PC-3 (cell line): ENCODE results near the gene UBP1. TPM values are rescaled to one million over a fixed set of nuclear protein-coding genes. Genes with fewer than 3 reads are reported as not detected.
"Not testable (repeated sequence)": the region's sequence is repeated elsewhere in the genome, so short reads cannot be mapped to it uniquely, and the experiment has no call there.

ENCODE experiments used
- ATAC-seq: fragments of 200-7000 bp; cut with Tn5 transposase; 2 replicates; pipeline ENCODE4 v1.9.1; 2020; ENCODE audit warnings: mild to moderate bottlenecking, moderate library complexity
- BruUV-seq: library from RNA; stranded (reverse); fragments of 400-500 nt; replicated peaks from 2 replicates; lab custom pipeline; 2021; lab: Mats Ljungman, UMichigan
- CTCF ChIA-PET: fragments of 300-600 bp; sonication (Branson Sonifier 250); formaldehyde crosslinking; loops from one replicate; lab custom pipeline; 2022; ENCODE audit warnings: antibody characterized with exemption; lab: Charles Lee
- POLR2A ChIA-PET: fragments of 300-600 bp; sonication (Branson Sonifier 250); formaldehyde crosslinking; loops from one replicate; lab custom pipeline; 2022; ENCODE audit warnings: antibody characterized with exemption; ENCODE audit not compliant: unreplicated experiment; lab: Charles Lee
- DNase-seq: peaks from one replicate; pipeline ENCODE4 v3.0.0-alpha.2; 2015
- H2AFZ ChIP-seq: fragments of 300-600 bp; sonication (generic); 2 replicates; pipeline ENCODE4 v1.6.0; 2016; ENCODE audit warnings: antibody characterized with exemption, low read length
- H3F3A ChIP-seq: fragments of 300-600 bp; sonication (generic); one replicate; pipeline ENCODE4 v1.6.0; 2017; ENCODE audit warnings: antibody characterized with exemption, low read length, control low read depth, mild to moderate bottlenecking; ENCODE audit not compliant: unreplicated experiment
- H3K27ac ChIP-seq: fragments of 300-600 bp; sonication (generic); 2 replicates; pipeline ENCODE4 v1.5.1; 2016; ENCODE audit warnings: mild to moderate bottlenecking, low read length
- H3K27me3 ChIP-seq: fragments of 300-600 bp; sonication (generic); 2 replicates; pipeline ENCODE4 v1.6.1; 2016; ENCODE audit warnings: low read length, mixed read lengths
- H3K36me3 ChIP-seq: fragments of 300-600 bp; sonication (generic); 2 replicates; pipeline ENCODE4 v1.6.1; 2016; ENCODE audit warnings: low read depth, mixed run types, low read length, mixed read lengths
- H3K4me1 ChIP-seq: fragments of 300-600 bp; sonication (generic); 2 replicates; pipeline ENCODE4 v1.5.1; 2016; ENCODE audit warnings: low read length; ENCODE audit not compliant: insufficient read depth
- H3K4me2 ChIP-seq: fragments of 300-600 bp; sonication (generic); 2 replicates; pipeline ENCODE4 v1.6.0; 2016; ENCODE audit warnings: low read length
- H3K4me3 ChIP-seq: fragments of 300-600 bp; sonication (generic); 2 replicates; pipeline ENCODE4 v1.5.1; 2016; ENCODE audit warnings: mild to moderate bottlenecking, low read length, mixed read lengths
- H3K79me2 ChIP-seq: fragments of 300-600 bp; sonication (generic); 2 replicates; pipeline ENCODE4 v1.6.1; 2017; ENCODE audit warnings: low read length, mixed read lengths
- H3K9ac ChIP-seq: fragments of 300-600 bp; sonication (generic); 2 replicates; pipeline ENCODE4 v1.6.0; 2016; ENCODE audit warnings: mild to moderate bottlenecking, low read length
- H3K9me2 ChIP-seq: fragments of 300-600 bp; sonication (generic); replicated peaks from 2 replicates; pipeline ENCODE4 v1.6.1; 2016; ENCODE audit warnings: mixed run types, low read length, mixed read lengths
- H3K9me3 ChIP-seq: fragments of 300-600 bp; sonication (generic); 2 replicates; pipeline ENCODE4 v1.6.1; 2016; ENCODE audit warnings: low read length, mixed read lengths
- H4K20me1 ChIP-seq: fragments of 300-600 bp; sonication (generic); 2 replicates; pipeline ENCODE4 v1.6.1; 2016; ENCODE audit warnings: low read length, mixed read lengths
- EZH2 ChIP-seq: fragments of 300-600 bp; sonication (generic); IDR thresholded peaks from one replicate; pipeline ENCODE4 v1.6.1; 2017; ENCODE audit warnings: antibody characterized with exemption, mild to moderate bottlenecking, low read length; ENCODE audit not compliant: unreplicated experiment
- EZH2phosphoT487 ChIP-seq: fragments of 300-600 bp; sonication (generic); IDR thresholded peaks from 2 replicates; pipeline ENCODE4 v1.6.1; 2018; ENCODE audit warnings: mild to moderate bottlenecking, antibody characterized with exemption, low read length, borderline replicate concordance
- intact Hi-C: fragments of 100-400 bp; cut with micrococcal nuclease; formaldehyde crosslinking; loops from 2 replicates; pipeline ENCODE4 v1.9.0; 2023
- total RNA-seq: library from RNA; depleted of rRNA; stranded (reverse); fragments of >200 nt; gene quantifications from 2 replicates; pipeline ENCODE4 v1.2.3, GENCODE V29; 2014
- TF ChIP-seq, protein P1 (sequence below): fragments of 300-600 bp; sonication (generic); conservative IDR thresholded peaks from 2 replicates; pipeline ENCODE4 v1.5.1; 2017; ENCODE audit warnings: antibody characterized with exemption, low read depth, mild to moderate bottlenecking, low read length

The UBP1 gene
- total RNA-seq, 1 experiment from 2014 or later = 49.3 TPM

DNA sequence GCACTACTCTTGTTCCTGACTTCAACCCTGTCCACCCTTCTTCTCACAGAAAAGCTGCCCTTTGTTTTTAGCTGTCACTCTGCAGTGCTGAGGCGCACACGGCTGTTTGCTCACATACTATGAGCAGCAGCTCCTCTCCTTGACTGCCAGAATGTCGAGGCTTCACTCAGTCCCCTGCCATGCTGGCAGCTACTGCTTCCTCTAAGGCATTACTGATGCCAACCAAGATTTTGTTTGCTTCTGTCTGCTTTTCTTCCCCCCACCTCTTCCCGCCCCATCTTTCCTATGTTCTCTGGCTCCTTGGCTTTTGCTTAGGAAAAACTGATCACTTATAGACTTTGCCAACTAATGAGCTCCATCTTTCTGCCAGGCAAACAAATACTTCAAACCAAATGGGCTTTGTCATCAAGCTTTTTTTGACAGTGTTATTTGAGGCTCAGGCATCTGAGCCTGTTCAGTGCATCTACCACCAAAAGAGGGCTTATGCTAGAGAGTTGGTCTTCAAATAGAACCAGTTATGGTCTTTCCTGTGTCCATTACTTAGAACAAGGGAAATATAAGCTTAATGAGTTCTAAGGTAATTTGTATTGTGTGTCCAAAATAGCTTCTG, 81.9 kb downstream of the UBP1 start:
- ATAC-seq = no peak
- BruUV-seq = no TSS peak
- CTCF ChIA-PET = interaction anchor here (0.7 to 0.9 kb wide), 2 partner anchors 14 to 80 kb away, joined by 3 to 7 read pairs; no protein-coding TSS in a partner anchor

DNA sequence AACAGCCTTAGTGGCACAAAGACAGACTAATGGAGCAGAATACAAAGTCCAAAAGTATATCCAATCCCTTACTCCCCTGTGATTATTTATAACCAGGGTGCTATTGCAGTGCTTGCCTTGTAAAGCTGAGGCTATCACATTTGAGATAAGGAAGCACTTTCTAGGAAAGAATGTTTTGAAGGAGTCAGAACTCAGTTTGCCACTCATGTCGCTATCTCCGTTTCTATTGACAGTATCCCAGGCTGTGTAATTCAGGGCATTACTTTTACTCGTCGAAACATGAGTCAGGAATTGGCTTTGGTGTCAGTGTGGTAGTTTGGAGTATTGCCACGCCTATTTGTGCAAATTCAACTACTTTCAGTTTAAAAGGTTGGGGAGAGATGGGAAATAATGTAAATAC, 84.6 kb downstream of the UBP1 start:
- no peaks in the 10 kb centered on the region for H3K79me2 ChIP-seq
- H3K36me3 ChIP-seq = no peaks in the 10 kb centered on the region
- H3K9ac ChIP-seq = no peak overlapping the region
- no TSS peak for BruUV-seq
- no peaks in the 10 kb centered on the region for H3K9me2 ChIP-seq
- peaks cover 41% of the 10 kb centered on the region for H3K4me1 ChIP-seq
- no peak for TF ChIP-seq EZH2phosphoT487
- TF ChIP-seq, protein P1, sequence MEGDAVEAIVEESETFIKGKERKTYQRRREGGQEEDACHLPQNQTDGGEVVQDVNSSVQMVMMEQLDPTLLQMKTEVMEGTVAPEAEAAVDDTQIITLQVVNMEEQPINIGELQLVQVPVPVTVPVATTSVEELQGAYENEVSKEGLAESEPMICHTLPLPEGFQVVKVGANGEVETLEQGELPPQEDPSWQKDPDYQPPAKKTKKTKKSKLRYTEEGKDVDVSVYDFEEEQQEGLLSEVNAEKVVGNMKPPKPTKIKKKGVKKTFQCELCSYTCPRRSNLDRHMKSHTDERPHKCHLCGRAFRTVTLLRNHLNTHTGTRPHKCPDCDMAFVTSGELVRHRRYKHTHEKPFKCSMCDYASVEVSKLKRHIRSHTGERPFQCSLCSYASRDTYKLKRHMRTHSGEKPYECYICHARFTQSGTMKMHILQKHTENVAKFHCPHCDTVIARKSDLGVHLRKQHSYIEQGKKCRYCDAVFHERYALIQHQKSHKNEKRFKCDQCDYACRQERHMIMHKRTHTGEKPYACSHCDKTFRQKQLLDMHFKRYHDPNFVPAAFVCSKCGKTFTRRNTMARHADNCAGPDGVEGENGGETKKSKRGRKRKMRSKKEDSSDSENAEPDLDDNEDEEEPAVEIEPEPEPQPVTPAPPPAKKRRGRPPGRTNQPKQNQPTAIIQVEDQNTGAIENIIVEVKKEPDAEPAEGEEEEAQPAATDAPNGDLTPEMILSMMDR = no peak
- TF ChIP-seq EZH2 = no peak
- H3F3A ChIP-seq = no peaks in the 10 kb centered on the region
- intact Hi-C loops = loop anchor here (5.0 kb wide), 1 partner anchor 38 kb away; no protein-coding TSS in a partner anchor
- H4K20me1 ChIP-seq = no peaks in the 10 kb centered on the region
- H3K4me2 ChIP-seq = peak overlapping the region; percentile 74
- peak overlapping the region; percentile 9; the same call in 1 of the 2 replicates for H3K27ac ChIP-seq
- CTCF ChIA-PET = no interaction called here
- H2AFZ ChIP-seq = peak overlapping the region; percentile 37
- ATAC-seq (peak; percentile 61), DNase-seq (peak; percentile 90)
- H3K9me3 ChIP-seq = no peaks in the 10 kb centered on the region
- no peaks in the 10 kb centered on the region for H3K27me3 ChIP-seq
- H3K4me3 ChIP-seq = peak overlapping the region; percentile 46
- POLR2A ChIA-PET = interaction anchor here (0.6 kb wide), 1 partner anchor 9 kb away, joined by 3 read pairs; no protein-coding TSS in a partner anchor

More for the DNA sequence above, 81.9 kb downstream of the UBP1 start:
- peaks cover 62% of the 10 kb centered on the region for H3K4me1 ChIP-seq
- H4K20me1 ChIP-seq = no peaks in the 10 kb centered on the region
- no peak overlapping the region for H2AFZ ChIP-seq
- H3K9ac ChIP-seq = no peak overlapping the region
- no peaks in the 10 kb centered on the region for H3K9me2 ChIP-seq
- intact Hi-C loops = loop anchor here (5.0 kb wide), 1 partner anchor 41 kb away; no protein-coding TSS in a partner anchor
- H3K36me3 ChIP-seq = no peaks in the 10 kb centered on the region
- no peaks in the 10 kb centered on the region for H3F3A ChIP-seq
- no peak overlapping the region for H3K27ac ChIP-seq
- H3K27me3 ChIP-seq = no peaks in the 10 kb centered on the region
- no peaks in the 10 kb centered on the region for H3K9me3 ChIP-seq
- H3K4me2 ChIP-seq = peak overlapping the region; percentile 8; the same call in 1 of the 2 replicates
- H3K4me3 ChIP-seq = no peak overlapping the region
- POLR2A ChIA-PET = no interaction called here
- no peak for DNase-seq
- TF ChIP-seq, protein P1 = no peak
- no peak for TF ChIP-seq EZH2
- TF ChIP-seq EZH2phosphoT487 = no peak
- no peaks in the 10 kb centered on the region for H3K79me2 ChIP-seq

DNA sequence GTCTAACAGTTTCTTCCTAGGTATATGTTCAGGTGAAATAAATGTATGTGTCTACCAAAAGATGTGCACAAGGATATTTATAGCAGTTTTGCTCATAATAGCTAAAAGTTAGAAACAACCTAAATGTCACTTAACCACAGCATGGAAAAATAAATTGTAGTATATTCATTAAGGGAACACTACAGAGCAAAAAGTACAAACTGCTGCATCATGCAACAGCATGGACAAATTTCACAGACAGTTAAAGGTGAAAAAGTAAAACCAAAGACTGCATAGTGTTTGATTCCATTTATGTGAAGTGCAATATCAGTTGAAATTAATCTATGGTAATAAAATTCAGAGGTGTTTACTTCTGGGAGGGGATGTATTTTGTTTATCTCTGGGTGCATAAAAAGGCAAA, 100.4 kb downstream of the UBP1 start:
- H3K9me3 ChIP-seq = no peaks in the 10 kb centered on the region
- no peak overlapping the region for H2AFZ ChIP-seq
- H3F3A ChIP-seq = no peaks in the 10 kb centered on the region
- H3K36me3 ChIP-seq = no peaks in the 10 kb centered on the region
- no peak overlapping the region for H3K4me3 ChIP-seq
- ATAC-seq (no peak), DNase-seq (no peak)
- H3K9ac ChIP-seq = no peak overlapping the region
- ChIA-PET CTCF (no interaction called here), POLR2A (no interaction called here)
- no peaks in the 10 kb centered on the region for H3K4me1 ChIP-seq
- no peaks in the 10 kb centered on the region for H3K27me3 ChIP-seq
- BruUV-seq = no TSS peak
- H4K20me1 ChIP-seq = no peaks in the 10 kb centered on the region
- intact Hi-C loops = no loop called here
- no peaks in the 10 kb centered on the region for H3K79me2 ChIP-seq
- no peak overlapping the region for H3K4me2 ChIP-seq
- TF ChIP-seq, protein P1 = no peak
- TF ChIP-seq EZH2phosphoT487 (no peak), EZH2 (no peak)
- no peak overlapping the region for H3K27ac ChIP-seq
- H3K9me2 ChIP-seq = no peaks in the 10 kb centered on the region

DNA sequence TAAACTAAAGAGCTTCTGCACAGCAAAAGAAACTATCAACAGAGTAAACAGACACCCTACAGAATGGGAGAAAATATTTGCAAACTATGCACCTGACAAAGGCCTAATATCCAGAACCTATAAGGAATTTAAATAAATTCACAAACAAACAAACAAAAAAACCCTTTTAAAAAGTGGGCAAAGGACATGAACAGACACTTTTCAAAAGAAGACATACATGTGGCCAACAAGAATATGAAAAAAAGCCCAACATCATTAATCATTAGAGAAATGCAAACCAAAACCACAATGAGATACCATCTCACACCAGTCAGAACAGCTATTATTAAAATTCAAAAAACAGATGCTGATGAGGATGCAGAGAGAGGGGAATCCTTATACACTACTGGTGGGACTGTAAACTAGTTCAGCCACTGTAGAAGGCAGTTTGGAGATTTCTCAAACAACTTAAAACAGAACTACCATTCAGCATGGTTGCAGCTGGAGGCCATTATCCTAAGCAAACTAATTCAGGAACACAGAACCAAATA, 101.2 kb downstream of the UBP1 start:
- H3K9me3 ChIP-seq, intact Hi-C loops, H3K4me1 ChIP-seq, ATAC-seq, H3K4me3 ChIP-seq, POLR2A ChIA-PET, H3K36me3 ChIP-seq, H3K79me2 ChIP-seq, H4K20me1 ChIP-seq, H3K27me3 ChIP-seq, H3K4me2 ChIP-seq, H3K9ac ChIP-seq, H3F3A ChIP-seq, DNase-seq, H2AFZ ChIP-seq, H3K27ac ChIP-seq, CTCF ChIA-PET, H3K9me2 ChIP-seq, BruUV-seq: not testable (repeated sequence)
